IPS DF 19.7 (cell line): ENCODE measurements around the gene ZC3H11A.
"Not testable (repeated sequence)": the region's sequence is repeated elsewhere in the genome, so short reads cannot be mapped to it uniquely, and the experiment has no call there.

Experiments
- DNase-seq: peaks from one replicate; pipeline ENCODE4 v3.0.0-alpha.2; 2013; ENCODE audit warnings: low read depth, low spot score

Gene ZC3H11A

DNA sequence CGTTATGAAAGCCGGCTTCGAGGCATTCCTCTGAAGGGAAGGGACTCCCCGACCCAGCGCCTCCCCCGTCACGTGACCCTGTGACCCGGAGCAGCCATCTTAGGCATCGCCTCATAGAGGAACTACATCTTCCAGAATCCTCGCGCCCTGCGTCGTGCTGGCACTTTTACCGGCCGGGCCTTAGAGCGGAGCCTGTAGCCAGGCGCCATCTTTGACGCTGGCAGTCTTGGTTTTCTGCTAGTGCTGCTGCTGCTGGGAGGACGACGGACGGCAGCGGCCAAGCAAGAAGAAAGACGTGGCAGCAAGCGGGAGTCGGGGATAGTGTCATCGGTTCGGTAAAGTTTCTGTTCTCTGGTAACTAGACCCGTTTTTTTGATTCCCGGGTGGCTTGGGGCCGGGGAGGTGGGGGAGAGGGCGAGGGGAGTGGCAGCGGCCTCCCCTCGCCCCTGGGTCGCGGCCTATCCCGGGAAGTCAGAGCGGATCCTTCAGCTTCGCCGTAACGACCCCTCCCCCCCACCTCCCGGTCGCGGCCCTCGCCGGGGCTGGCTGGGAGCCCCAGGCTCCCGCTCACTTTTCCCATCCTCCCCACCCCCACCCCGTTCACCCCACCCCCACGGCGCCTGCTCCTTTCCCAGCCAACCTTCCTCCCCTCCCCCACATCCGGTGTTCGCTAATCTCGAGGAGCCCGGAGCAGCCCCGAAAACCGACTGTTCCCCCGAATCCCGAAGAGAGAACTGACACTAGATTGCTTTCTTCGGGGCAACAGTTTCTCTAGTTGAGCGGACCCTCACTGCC is at the start of gene ZC3H11A, which contains the start of gene ZBED6:
Gene ZC3H11A, plus strand, starts transcription at position 183 of the 795 bp plus-strand sequence. CDS start 21,448 bp downstream, outside the sequence.
Gene ZBED6, plus strand, starts transcription at position 183 of the 795 bp plus-strand sequence. CDS start 1,900 bp downstream, outside the sequence.
- DNase-seq, result peak; percentile 95

DNA sequence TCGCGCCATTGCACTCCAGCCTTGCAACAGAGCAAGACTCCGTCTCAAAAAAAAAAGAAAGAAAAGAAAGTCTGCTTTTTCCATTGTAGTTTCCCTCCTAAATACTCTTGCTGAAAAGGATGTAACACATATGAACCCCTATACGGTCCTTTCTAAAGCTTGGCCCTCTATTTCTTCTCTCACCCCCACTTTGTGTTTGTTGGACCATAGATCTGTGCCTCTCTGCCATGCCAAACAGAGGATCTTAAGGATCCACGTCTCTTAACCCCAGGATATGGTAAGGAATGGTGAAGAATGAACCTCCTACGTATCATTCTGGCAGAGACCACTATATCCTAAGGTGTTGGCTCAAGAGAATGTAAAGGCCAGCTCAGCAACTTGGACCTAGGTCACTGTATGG is 49.1 kb upstream of the ZC3H11A start:
- DNase-seq, result no peak

DNA sequence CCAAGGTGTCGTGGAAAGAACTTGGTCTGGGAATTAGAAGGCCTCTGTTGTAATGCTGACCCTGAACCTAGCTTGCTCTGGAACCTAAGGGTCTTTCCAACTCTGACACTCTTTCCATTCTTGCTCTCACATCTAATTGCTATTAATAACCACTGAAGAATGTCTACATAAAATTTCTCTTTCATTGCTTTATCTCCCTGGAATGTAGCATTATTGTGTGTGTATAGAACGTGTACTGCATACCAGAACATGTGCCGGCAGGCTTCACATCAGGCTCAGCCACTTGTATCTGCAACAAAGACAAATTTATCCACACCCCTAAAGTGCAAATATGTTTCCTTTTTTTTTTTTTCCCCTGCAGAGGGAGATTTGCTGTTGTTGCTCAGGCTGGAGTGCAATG is 44.4 kb upstream of the ZC3H11A start:
- no peak for DNase-seq

DNA sequence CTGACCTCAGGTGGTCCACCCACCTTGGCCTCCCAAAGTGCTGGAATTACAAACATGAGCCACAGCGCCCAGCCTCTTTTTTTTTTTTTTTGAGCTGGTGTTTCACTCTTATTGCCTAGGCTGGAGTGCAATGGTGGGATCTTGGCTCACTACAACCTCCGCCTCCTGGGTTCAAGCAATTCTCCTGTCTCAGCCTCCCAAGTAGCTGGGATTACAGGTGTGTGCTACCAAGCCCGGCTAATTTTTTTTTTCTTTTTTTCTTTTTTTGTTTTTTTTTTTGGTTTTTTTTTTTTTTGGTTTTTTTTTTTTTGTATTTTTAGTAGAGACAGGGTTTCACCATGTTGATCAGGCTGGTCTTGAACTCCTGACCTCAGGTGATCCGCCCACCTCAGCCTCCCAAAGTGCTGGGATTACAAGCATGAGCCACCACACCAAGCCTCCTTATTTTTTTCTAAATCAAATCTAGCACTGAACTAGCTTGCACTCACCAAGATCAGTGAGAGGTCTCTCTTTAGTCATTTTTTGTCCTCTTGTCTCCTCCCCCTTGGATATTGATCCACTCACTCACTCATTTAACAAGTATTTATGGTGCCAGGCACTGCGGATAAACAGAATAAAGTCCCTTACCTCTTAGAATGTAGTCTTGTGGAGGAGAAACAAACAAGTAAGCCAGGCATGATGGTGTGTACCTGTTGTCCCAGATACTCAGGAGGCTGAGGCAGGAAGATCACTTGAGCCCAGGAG is 43.6 kb upstream of the ZC3H11A start:
- DNase-seq, result not testable (repeated sequence)

DNA sequence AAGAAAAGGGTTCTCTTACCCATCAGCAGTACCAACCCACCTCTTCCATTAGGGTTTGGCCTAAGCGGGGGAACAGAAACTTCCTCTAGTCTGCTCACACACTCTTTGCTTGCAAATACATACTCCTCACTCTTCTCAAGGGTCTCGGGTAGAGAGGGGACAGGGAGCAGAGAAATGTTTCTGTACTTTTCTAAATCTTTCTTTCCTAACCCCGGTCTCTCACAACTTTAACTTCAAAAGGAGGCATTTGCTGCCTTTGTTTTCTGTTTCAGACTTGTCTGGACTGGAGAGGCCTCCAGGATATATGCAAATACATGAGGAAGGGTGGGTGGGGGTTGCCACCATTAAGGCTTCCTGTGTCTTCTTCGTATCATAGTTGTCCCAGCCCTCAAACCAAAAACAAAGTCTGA is 41.0 kb upstream of the ZC3H11A start:
- no peak for DNase-seq

DNA sequence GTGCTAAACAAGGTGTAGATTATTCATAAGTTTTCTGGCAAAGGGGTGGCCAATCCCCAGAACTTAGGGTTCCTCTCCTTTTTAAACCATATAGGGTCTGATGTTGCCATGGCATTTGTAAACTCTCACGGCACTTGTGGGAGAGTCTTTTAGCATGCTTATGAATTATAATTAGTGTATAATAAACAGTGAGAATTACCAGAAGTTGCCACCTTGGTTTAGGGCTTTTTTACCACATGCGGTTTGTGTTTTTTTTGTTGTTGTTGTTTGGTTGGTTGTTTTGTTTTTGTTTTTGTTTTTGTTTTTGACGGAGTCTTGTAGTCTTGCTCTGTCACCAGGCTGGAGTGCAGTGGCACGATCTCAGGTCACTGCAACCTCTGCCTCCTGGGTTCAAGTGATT is 39.4 kb upstream of the ZC3H11A start:
- DNase-seq, result no peak

DNA sequence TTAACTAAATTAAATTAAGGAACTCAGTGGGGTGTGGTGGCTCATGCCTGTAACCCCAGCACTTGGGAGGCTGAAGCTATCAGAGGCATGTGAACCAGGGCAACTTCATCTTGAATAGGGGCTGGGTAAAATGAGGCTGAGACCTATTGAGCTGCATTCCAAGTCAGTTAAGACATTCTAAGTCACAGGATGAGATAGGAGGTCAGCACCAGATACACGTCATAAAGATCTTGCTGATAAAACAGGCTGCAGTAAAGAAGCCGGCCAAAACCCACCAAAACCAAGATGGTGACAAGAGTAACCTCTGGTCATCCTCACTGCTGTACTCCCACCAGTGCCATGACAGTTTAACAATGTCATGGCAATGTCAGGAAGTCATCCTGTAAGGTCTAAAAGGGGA is 36.7 kb upstream of the ZC3H11A start:
- DNase-seq, result not testable (repeated sequence)

DNA sequence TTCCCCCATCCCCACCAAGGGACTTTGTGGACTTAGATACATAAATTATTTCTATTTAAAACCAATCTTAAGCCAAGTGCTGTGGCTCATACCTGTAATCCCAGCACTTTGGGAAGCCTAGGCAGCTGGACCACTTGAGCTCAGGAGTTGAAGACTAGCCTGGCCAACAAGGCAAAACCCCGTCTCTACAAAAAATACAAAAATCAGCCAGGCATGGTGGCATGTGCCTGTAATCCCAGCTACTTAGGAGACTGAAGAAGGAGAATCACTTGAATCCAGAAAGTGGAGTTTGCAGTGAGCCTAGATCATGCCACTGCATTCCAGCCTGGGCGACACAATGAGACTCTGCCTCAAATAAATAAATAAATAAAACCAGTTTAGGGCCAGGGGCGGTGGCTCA is 34.9 kb upstream of the ZC3H11A start:
- DNase-seq, result no peak

DNA sequence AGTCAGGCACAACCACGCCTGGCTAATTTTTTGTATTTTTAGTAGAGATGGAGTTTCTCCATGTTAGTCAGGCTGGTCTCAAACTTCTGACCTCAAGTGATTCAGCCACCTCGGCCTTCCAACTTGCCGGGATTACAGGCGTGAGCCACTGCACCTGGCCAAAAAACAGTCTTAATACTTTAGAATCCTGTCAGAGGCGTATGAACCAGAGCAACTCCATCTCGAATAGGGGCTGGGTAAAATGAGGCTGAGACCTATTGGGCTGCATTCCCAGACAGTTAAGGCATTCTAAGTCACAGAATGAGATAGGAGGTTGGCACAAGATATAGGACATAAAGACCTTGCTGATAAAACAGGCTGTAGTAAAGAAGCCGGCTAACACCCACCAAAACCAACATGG is 33.5 kb upstream of the ZC3H11A start:
- not testable (repeated sequence) for DNase-seq

DNA sequence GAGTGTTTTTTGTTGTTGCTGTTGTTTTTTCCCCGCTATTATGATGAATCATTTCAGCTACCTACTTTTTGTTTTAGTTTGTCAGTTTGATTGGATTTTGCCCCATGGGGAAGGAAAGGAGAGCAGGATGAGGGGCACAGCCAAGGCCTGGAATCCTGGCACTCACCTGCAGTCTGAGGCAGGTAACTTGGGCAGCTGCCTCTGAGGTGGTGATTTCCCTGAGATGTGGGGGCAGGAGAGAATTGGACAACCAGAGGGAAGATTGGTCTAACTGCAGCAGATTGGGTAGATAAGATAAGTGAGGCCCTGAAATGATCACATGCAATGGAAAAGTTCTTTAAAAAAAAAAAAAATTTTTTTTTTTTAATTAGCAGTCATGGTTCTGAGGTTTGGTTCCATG is 31.9 kb upstream of the ZC3H11A start:
- DNase-seq, result no peak

GRCh38 chr1:203764105-203765028 is 31.1 kb upstream of the ZC3H11A start:
- DNase-seq, result no peak

DNA sequence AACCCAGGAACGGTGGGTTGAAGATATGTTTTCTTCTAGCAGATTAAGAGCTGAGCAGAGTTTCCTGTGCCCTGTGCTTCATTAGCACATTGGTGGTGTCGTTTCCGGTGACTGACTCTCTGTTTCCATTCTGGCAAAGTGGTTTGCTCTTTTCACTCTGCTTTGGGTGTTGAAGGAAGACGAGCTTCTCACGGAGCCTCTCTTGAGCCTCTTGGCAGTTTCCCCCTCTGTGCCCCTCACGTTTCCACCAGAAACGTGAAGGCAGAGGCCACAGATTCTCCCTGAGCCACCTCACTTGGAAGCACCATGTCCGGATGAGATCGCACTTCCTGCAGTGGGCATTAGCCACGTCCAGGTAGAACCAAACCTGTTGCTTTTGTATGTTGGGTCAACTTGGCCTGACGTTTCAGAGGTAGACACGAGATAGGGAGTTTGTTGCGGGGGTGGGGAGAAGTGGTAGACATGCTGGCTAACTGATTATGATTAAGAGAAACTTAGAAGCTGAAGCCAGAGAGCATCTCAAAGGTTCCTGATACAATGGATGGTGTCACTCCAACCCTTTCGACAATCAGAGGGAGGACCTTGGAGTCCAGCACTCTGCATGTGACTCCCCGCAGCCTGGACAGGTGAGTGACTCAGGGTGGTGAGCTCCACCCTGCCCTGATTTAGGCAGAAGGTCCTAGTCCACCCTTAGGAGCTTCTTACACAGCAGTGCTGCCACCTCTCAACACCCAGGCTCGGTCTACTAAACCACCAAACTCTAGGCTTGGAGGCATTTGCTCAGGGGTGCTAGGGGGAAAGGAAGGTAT is 30.2 kb upstream of the ZC3H11A start, which contains the start of gene LAX1:
Gene LAX1, plus strand, starts transcription at position 155 of the 809 bp plus-strand sequence. Its CDS starts 383 bp downstream, at position 538.
- DNase-seq, result no peak

GRCh38 chr1:203768256-203768655 is 27.2 kb upstream of the ZC3H11A start:
- no peak for DNase-seq

DNA sequence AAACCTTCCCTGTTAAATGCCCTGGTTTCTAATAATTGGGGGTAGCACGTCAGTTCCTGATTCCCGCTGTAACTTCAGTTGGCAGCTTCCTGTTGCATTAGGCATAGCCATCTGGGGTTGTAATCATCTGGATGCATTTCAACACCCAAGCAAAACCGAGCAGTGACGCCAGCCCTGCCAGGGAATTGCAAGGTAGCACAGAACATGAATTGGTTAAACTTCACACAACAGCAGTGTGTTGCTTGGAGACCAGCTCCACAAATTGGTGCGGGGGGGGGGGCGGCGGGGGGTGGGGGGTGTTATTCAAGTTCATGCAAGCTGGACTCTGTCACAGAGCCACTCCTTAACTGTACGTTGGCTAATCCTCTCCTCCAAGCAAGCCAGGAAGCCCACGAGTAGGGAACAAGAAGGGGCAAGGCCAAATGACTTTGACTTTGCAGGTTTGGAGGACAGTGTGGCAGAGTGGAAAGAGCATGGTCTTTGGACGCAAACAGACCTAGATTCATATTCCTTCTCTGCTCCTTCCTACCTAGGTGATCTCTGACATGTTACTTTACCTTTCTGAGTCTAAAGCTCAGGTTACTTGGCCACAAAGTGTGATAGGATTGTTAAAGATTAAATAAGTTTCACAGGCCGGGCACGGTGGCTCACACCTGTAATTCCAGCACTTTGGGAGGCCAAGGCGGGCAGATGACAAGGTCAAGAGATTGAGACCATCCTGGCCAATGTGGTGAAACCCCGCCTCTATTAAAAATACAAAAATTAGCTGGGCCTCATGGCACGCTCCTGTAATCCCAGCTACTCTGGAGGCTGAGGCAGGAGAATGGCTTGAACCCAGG is 25.7 kb upstream of the ZC3H11A start:
- DNase-seq, result no peak

GRCh38 chr1:203771901-203772301 is 23.5 kb upstream of the ZC3H11A start:
- DNase-seq, result no peak

DNA sequence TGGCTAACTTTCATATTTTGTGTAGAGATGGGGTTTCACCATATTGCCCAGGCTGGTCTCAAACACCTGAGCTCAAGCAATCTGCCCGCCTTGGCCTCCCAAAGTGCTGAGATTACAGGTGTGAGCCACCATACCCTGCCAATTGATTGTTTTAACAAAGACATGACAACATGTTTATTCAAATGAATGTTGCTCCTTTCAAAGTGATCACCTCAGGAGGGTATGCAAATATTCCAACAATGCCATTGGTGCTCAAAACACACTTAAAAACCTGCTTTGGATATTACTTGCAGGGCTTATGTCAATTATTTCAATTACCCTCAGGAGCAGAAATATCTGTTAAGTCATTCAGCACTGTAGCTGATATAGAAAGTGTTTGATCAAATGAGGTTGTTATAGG is 22.6 kb upstream of the ZC3H11A start:
- no peak for DNase-seq

DNA sequence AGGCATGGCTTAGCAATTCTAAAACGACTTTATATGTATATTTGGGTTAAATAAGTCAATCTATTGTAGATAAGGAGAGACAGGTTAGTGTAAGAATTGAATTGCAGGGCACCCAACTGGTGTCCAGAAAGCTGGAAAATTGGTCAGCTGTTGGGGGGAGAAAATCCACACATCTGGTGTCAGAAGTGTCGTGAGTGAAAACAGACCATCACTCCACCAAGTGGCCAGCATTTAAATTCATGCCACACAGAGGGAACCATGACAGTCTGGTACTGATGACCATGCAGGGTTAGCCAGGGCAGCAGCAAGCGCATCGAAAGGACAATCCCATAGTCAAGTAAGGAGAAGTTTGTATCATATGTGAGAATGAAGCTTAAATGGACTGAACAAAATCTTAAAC is 18.8 kb upstream of the ZC3H11A start:
- no peak for DNase-seq

DNA sequence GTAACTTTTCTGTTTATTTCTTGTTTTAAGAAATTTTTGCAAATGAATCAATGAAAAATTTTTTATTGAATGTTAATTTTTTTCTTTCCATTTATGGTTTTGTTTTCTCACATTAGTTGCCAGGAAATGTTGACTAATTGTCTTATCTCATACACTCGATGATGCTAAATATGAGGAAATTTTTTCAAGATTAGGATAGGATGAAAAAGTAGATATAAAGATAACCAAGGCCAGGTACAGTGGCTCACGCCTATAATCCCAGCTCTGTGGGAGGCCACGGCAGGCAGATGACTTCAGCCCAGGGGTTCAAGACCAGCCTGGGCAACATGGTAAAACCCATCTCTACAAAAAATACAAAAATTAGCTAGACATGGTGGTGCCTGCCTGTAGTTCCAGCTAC is 17.8 kb upstream of the ZC3H11A start:
- DNase-seq, result no peak

DNA sequence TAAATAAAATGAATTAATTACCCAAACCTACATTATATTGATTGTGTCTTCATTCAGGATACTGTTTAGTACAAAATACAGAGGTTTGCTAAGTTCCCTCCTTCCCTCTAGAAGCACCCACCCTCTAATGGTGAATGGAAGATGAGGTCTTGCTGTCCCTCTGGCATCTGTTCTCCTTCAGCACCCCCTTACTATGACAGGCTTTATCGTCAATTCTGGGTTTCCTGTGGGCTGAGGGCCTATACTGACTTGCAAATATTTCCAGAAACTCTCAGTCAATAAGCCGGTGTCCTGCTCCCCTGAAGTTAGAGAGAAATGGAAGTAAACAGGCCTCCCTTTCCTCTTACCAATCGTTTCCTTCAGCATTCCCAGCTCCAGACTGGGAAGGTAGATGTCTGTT is 17.3 kb upstream of the ZC3H11A start:
- no peak for DNase-seq

GRCh38 chr1:203778789-203779188 is 16.6 kb upstream of the ZC3H11A start:
- no peak for DNase-seq
